Measurements from ENCODE around the gene TROAP. TPM values are rescaled to one million over a fixed set of nuclear protein-coding genes. Genes with fewer than 3 reads are reported as not detected.

Gene TROAP
- total and polyA plus RNA-seq, 9 of the 15 experiments (the other 6 are each of a cell fraction or from before 2014, with no cell fraction given) = 46.4 to 171 (median 59.8) TPM

- TF ChIP-seq ZBTB9 (CRISPR knock-in tag; IDR thresholded peaks at IDR 0.05) (no peak), U2AF1 (optimal IDR thresholded peaks at IDR 0.05; ENCODE audit: low read depth, low read length) (no peak), USF2 (CRISPR knock-in tag; IDR thresholded peaks at IDR 0.05) (no peak), NFIX (CRISPR knock-in tag; IDR thresholded peaks at IDR 0.05; ENCODE audit: low read depth) (no peak), SNAPC5 (CRISPR knock-in tag; IDR thresholded peaks at IDR 0.05) (no peak), AFF1 (IDR thresholded peaks at IDR 0.05; ENCODE audit: low read depth in 1 of 2, partially characterized antibody in 2 of 2) (no peak), KLF6 (CRISPR knock-in tag; IDR thresholded peaks at IDR 0.05; ENCODE audit: borderline replicate concordance) (no peak), SIN3A (IDR thresholded peaks at IDR 0.05; ENCODE audit: borderline replicate concordance in 2 of 2, control insufficient read depth in 1 of 2, low read depth in 2 of 2, low read length in 2 of 2) (no peak), THRB (CRISPR knock-in tag; conservative IDR thresholded peaks at IDR 0.05) (no peak), RFX5 (IDR thresholded peaks at IDR 0.05; ENCODE audit: low read depth, low read length) (no peak), RBM22 (IDR thresholded peaks at IDR 0.05; ENCODE audit: low read depth, low read length, poor library complexity, severe bottlenecking) (no peak), NR3C1 (CRISPR knock-in tag; IDR thresholded peaks at IDR 0.05) (no peak), EP400 (IDR thresholded peaks at IDR 0.05) (no peak), ZNF445 (CRISPR knock-in tag; IDR thresholded peaks at IDR 0.05; ENCODE audit: low read depth) (no peak)
- TF ChIP-seq, protein P1, sequence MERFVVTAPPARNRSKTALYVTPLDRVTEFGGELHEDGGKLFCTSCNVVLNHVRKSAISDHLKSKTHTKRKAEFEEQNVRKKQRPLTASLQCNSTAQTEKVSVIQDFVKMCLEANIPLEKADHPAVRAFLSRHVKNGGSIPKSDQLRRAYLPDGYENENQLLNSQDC (CRISPR knock-in tag; IDR thresholded peaks at IDR 0.05) = no peak
- TF ChIP-seq, protein P2, sequence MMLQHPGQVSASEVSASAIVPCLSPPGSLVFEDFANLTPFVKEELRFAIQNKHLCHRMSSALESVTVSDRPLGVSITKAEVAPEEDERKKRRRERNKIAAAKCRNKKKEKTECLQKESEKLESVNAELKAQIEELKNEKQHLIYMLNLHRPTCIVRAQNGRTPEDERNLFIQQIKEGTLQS (IDR thresholded peaks at IDR 0.05) = no peak
- TF ChIP-seq, protein P2 (CRISPR knock-in tag; conservative IDR thresholded peaks at IDR 0.05) = no peak
Observed at GRCh38 chr12:49347311-49348193, 24.5 kb downstream of the TROAP start (continued).

Measured in K562 (cell line).